ENCODE measurements around the gene SIK3.
"Not testable (repeated sequence)": the region's sequence is repeated elsewhere in the genome, so short reads cannot be mapped to it uniquely, and the experiment has no call there.

SIK3 gene

DNA sequence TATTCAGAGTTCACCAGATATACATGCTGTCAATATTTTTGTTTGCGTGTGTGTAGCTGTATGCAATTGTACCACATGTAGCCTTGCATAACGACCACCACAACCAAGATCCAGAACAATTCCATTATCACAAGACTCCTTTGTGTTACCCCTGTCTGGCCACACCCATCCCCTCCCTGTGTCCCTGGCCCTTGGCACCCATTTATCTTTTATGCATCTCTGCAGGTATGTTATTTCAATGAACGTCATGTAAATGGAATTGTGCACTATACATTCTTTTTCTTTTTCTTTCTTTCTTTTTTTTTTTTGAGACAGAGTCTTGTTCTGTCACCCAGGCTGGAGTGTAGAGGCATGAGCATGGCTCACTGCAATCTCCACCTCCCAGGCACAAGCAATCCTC is 36.2 kb upstream of the SIK3 start:
- no peaks in the 10 kb centered on the region for H3K27me3 ChIP-seq (ENCODE audit: insufficient read depth, poor library complexity, severe bottlenecking)
- TF ChIP-seq POLR2AphosphoS5 (IDR thresholded peaks at IDR 0.05; ENCODE audit: low read depth) (no peak), SPI1 (IDR thresholded peaks at IDR 0.05; ENCODE audit: borderline replicate concordance, low read depth) (no peak), GABPA (IDR thresholded peaks at IDR 0.05; ENCODE audit: low read depth) (no peak)
- TF ChIP-seq, protein P1, sequence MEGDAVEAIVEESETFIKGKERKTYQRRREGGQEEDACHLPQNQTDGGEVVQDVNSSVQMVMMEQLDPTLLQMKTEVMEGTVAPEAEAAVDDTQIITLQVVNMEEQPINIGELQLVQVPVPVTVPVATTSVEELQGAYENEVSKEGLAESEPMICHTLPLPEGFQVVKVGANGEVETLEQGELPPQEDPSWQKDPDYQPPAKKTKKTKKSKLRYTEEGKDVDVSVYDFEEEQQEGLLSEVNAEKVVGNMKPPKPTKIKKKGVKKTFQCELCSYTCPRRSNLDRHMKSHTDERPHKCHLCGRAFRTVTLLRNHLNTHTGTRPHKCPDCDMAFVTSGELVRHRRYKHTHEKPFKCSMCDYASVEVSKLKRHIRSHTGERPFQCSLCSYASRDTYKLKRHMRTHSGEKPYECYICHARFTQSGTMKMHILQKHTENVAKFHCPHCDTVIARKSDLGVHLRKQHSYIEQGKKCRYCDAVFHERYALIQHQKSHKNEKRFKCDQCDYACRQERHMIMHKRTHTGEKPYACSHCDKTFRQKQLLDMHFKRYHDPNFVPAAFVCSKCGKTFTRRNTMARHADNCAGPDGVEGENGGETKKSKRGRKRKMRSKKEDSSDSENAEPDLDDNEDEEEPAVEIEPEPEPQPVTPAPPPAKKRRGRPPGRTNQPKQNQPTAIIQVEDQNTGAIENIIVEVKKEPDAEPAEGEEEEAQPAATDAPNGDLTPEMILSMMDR (IDR thresholded peaks at IDR 0.05; ENCODE audit: insufficient read depth, low read length) = no peak
- TF ChIP-seq, protein P2, sequence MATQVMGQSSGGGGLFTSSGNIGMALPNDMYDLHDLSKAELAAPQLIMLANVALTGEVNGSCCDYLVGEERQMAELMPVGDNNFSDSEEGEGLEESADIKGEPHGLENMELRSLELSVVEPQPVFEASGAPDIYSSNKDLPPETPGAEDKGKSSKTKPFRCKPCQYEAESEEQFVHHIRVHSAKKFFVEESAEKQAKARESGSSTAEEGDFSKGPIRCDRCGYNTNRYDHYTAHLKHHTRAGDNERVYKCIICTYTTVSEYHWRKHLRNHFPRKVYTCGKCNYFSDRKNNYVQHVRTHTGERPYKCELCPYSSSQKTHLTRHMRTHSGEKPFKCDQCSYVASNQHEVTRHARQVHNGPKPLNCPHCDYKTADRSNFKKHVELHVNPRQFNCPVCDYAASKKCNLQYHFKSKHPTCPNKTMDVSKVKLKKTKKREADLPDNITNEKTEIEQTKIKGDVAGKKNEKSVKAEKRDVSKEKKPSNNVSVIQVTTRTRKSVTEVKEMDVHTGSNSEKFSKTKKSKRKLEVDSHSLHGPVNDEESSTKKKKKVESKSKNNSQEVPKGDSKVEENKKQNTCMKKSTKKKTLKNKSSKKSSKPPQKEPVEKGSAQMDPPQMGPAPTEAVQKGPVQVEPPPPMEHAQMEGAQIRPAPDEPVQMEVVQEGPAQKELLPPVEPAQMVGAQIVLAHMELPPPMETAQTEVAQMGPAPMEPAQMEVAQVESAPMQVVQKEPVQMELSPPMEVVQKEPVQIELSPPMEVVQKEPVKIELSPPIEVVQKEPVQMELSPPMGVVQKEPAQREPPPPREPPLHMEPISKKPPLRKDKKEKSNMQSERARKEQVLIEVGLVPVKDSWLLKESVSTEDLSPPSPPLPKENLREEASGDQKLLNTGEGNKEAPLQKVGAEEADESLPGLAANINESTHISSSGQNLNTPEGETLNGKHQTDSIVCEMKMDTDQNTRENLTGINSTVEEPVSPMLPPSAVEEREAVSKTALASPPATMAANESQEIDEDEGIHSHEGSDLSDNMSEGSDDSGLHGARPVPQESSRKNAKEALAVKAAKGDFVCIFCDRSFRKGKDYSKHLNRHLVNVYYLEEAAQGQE (IDR thresholded peaks at IDR 0.05; ENCODE audit: insufficient replicate concordance, low read depth) = no peak
- H3K4me3 ChIP-seq (replicated peaks; ENCODE audit: insufficient read depth, low read length) = no peak overlapping the region
- no peak overlapping the region for H3K27ac ChIP-seq (replicated peaks)
- no peak for DNase-seq (ENCODE audit: low read depth in 1 of 2, low spot score in 1 of 2)

DNA sequence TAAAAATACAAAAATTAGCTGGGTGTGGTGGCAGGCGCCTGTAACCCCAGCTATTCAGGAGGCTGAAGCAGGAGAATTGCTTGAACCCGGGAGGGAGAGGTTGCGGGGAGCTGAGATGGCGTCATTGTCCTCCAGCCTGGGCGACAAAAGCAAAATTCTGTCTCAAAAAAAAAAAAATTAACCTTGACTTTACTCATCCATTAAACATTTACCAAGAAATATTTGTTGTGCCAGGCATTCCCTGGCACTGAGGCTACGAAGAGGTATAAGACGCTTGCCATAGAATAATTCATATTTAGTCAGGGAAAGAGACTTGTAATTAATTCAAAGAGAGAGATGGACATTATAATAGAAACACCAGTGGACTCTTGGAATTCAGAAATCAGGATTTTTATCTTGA is 32.7 kb upstream of the SIK3 start:
- H3K27ac ChIP-seq (replicated peaks) = no peak overlapping the region
- no peak for DNase-seq (ENCODE audit: low read depth in 1 of 2, low spot score in 1 of 2)
- no peak overlapping the region for H3K4me3 ChIP-seq (replicated peaks; ENCODE audit: insufficient read depth, low read length)
- H3K27me3 ChIP-seq (ENCODE audit: insufficient read depth, poor library complexity, severe bottlenecking) = no peaks in the 10 kb centered on the region
- TF ChIP-seq SPI1 (IDR thresholded peaks at IDR 0.05; ENCODE audit: borderline replicate concordance, low read depth) (no peak), POLR2AphosphoS5 (IDR thresholded peaks at IDR 0.05; ENCODE audit: low read depth) (no peak), GABPA (IDR thresholded peaks at IDR 0.05; ENCODE audit: low read depth) (no peak)
- TF ChIP-seq, protein P2 (IDR thresholded peaks at IDR 0.05; ENCODE audit: insufficient replicate concordance, low read depth) = no peak
- TF ChIP-seq, protein P1 (IDR thresholded peaks at IDR 0.05; ENCODE audit: insufficient read depth, low read length) = no peak

DNA sequence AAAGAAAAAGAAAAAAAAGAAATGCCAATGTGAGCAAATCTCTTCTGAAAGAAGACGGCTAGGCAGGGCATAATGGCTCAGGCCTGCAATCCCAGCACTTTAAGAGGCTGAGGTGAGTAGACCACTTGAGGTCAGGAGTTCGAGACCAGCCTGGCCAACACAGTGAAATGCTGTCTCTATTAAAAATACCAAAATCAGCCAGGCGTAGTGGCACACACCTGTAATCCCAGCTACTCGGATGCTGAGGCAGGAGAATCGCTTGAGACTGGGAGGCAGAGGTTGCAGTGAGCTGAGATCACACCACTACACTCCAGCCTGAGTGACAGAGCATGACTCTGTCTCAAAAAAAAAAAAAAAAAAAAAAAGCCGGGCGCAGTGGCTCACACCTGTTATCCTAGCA is 32.2 kb upstream of the SIK3 start:
- DNase-seq (ENCODE audit: low read depth in 1 of 2, low spot score in 1 of 2); H3K27me3 ChIP-seq (ENCODE audit: insufficient read depth, poor library complexity, severe bottlenecking); H3K4me3 ChIP-seq (replicated peaks; ENCODE audit: insufficient read depth, low read length); H3K27ac ChIP-seq (replicated peaks): not testable (repeated sequence)

DNA sequence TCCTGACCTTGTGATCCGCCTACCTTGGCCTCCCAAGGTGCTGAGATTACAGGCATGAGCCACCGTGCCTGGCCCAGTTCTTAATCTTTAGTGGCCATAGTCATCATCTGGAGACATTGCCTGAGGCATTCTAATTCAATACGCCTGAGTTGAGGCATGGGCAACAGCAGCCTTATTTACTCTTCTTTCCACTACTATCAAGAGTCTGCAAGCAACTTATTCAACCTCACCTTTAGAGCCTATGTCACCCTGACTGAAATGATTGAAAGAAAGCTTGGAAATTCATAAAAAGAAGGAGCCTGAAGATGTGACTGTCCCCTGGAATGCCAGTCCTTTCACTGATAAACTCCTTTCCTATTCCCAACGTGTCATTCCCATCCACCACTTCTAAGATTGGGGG is 30.1 kb upstream of the SIK3 start:
- Histone ChIP-seq H3K27me3 (ENCODE audit: insufficient read depth, poor library complexity, severe bottlenecking) (no peaks in the 10 kb centered on the region), H3K4me3 (replicated peaks; ENCODE audit: insufficient read depth, low read length) (no peak overlapping the region), H3K27ac (replicated peaks) (no peak overlapping the region)
- TF ChIP-seq, protein P1 (IDR thresholded peaks at IDR 0.05; ENCODE audit: insufficient read depth, low read length) = no peak
- TF ChIP-seq, protein P2 (IDR thresholded peaks at IDR 0.05; ENCODE audit: insufficient replicate concordance, low read depth) = no peak
- no peak for TF ChIP-seq SPI1 (IDR thresholded peaks at IDR 0.05; ENCODE audit: borderline replicate concordance, low read depth)
- no peak for TF ChIP-seq GABPA (IDR thresholded peaks at IDR 0.05; ENCODE audit: low read depth)
- no peak for TF ChIP-seq POLR2AphosphoS5 (IDR thresholded peaks at IDR 0.05; ENCODE audit: low read depth)
- no peak for DNase-seq (ENCODE audit: low read depth in 1 of 2, low spot score in 1 of 2)

All from HL-60 (cell line).